Measurements from ENCODE around the gene ST6GALNAC4. TPM values are rescaled to one million over a fixed set of nuclear protein-coding genes. Genes with fewer than 3 reads are reported as not detected.
A peak's percentile ranks its signal among the peaks of the same experiment; 100 is the strongest.

ST6GALNAC4 gene
- total and polyA plus RNA-seq, 9 of the 15 experiments (the other 6 are each of a cell fraction or from before 2014, with no cell fraction given): 2.6 to 43.1 (median 15.4) TPM

DNA sequence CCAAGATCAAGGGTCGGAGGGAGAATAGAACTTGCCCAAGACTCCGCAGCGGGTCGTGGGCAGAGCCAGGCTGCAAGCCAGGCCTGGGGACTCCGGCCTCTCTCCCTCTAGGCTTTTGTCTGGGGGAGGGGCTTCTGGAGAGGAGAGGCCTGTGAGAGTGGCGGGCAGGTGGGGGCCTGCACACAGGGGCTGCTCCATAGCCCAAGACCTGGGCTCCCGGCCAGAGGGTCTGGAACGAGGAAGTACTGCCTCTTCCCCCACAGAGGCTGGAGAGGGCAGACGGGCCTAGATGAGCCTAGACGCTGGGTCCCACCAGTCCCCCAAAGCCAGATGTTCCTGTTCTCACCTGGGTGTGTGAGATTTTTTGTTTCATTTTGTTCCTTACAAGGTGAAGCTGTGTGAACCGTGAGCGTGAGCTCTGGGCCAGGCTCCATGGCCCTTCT, 12.3 kb downstream of the ST6GALNAC4 start:
- peaks cover 30 to 48% of the 10 kb centered on the region in 2 experiments for H3K4me1 ChIP-seq (replicated peaks in 1 of 2; ENCODE audit: control insufficient read depth in 2 of 2, insufficient read depth in 2 of 2, low read length in 2 of 2)
- H3K4me2 ChIP-seq (ENCODE audit: insufficient read depth, low read length): no peak overlapping the region
- POLR2A ChIA-PET: interaction anchor here (1.0 to 1.1 kb wide), 4 partner anchors 8 to 217 kb away, joined by 3 to 5 read pairs (median 3); partner anchors contain the start of gene ST6GALNAC4
- peaks cover 16% of the 10 kb centered on the region; the same call in 2 of the 3 replicates for H3K36me3 ChIP-seq (ENCODE audit: control insufficient read depth, insufficient read depth, low read length)
- H3K79me2 ChIP-seq (ENCODE audit: control insufficient read depth, insufficient read depth, low read length): no peaks in the 10 kb centered on the region
- H2AFZ ChIP-seq (ENCODE audit: low read depth, low read length): peak overlapping the region; percentile 70; the same call in 1 of the 2 replicates
- BruUV-seq (replicated peaks): no TSS peak
- CTCF ChIA-PET (ENCODE audit: low intra/inter-chr PET ratio): no interaction called here
- in situ Hi-C loops (cut with MboI): loop anchor here (25.0 kb wide), 1 partner anchor 967 kb away; no protein-coding TSS in a partner anchor
- no peaks in the 10 kb centered on the region for H3K27me3 ChIP-seq (ENCODE audit: control insufficient read depth in 2 of 2, insufficient read depth in 2 of 2, low read length in 2 of 2)
- no peak for FAIRE-seq
- H3K9me1 ChIP-seq (ENCODE audit: control insufficient read depth, insufficient read depth, low read length): no peaks in the 10 kb centered on the region
- peak in 1 of 4 experiments; percentile 33 for DNase-seq (ENCODE audit: extremely low read depth in 1 of 4, low spot score in 3 of 4)
- ATAC-seq: peak; percentile 7
- H3K27ac ChIP-seq (ENCODE audit: extremely low read depth, low read depth, low read length): peak overlapping the region; percentile 77
- no peaks in the 10 kb centered on the region for H3K9me3 ChIP-seq (replicated peaks; ENCODE audit: control insufficient read depth, insufficient read depth, low read depth, low read length)
- peak overlapping the region; percentile 52 to 72 for H3K9ac ChIP-seq (ENCODE audit: insufficient read depth in 1 of 2, low read depth in 2 of 2, low read length in 2 of 2)
- no peaks in the 10 kb centered on the region for H4K20me1 ChIP-seq (replicated peaks; ENCODE audit: control insufficient read depth, insufficient read depth, low read length)
- no peak overlapping the region for H3K4me3 ChIP-seq
- intact Hi-C loops (cut with micrococcal nuclease): no loop called here
- WGBS (ENCODE audit: insufficient coverage, low coverage, missing lambda C conversion rate): 59% methylated on average over 6 of the region's 12 CpGs
- 0 out of 2 replicates have a peak, but pooled peaks have one; percentile 20 for TF ChIP-seq ZNF766 (CRISPR knock-in tag; conservative IDR thresholded peaks at IDR 0.05)
- no peak for TF ChIP-seq TFAM (CRISPR knock-in tag; conservative IDR thresholded peaks at IDR 0.05)
- TF ChIP-seq SIN3A (IDR thresholded peaks at IDR 0.05; ENCODE audit: borderline replicate concordance in 2 of 2, control insufficient read depth in 1 of 2, low read depth in 2 of 2, low read length in 2 of 2): 0 out of 4 replicates have a peak, but pooled peaks of 1 of the 2 experiments have one; percentile 25
- TF ChIP-seq KLF1 (tag; IDR thresholded peaks at IDR 0.05): no peak
- TF ChIP-seq ZKSCAN3 (CRISPR knock-in tag; IDR thresholded peaks at IDR 0.05): no peak
- no peak for TF ChIP-seq ZNF589 (CRISPR knock-in tag; IDR thresholded peaks at IDR 0.05; ENCODE audit: low read depth)
- no peak for TF ChIP-seq ZNF253 (CRISPR knock-in tag; conservative IDR thresholded peaks at IDR 0.05)
- TF ChIP-seq, protein P1, sequence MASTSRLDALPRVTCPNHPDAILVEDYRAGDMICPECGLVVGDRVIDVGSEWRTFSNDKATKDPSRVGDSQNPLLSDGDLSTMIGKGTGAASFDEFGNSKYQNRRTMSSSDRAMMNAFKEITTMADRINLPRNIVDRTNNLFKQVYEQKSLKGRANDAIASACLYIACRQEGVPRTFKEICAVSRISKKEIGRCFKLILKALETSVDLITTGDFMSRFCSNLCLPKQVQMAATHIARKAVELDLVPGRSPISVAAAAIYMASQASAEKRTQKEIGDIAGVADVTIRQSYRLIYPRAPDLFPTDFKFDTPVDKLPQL (IDR thresholded peaks at IDR 0.05; ENCODE audit: extremely low read depth, insufficient read length): no peak
- TF ChIP-seq SMARCB1 (IDR thresholded peaks at IDR 0.05; ENCODE audit: insufficient read length, low read depth): no peak
- TF ChIP-seq C11orf30 (IDR thresholded peaks at IDR 0.05; ENCODE audit: low read depth): no peak
- TF ChIP-seq SFPQ (IDR thresholded peaks at IDR 0.05; ENCODE audit: low read depth, low read length): no peak
- TF ChIP-seq POLR2G (IDR thresholded peaks at IDR 0.05; ENCODE audit: low read depth, low read length): peak; percentile 55; the same call in 1 of the 2 replicates
- no peak for TF ChIP-seq MAFG (tag; conservative IDR thresholded peaks at IDR 0.05)
- no peak; a peak in 1 of 6 replicates for TF ChIP-seq ZBTB11 (CRISPR knock-in tag; IDR thresholded peaks at IDR 0.05)
- TF ChIP-seq, protein P2, sequence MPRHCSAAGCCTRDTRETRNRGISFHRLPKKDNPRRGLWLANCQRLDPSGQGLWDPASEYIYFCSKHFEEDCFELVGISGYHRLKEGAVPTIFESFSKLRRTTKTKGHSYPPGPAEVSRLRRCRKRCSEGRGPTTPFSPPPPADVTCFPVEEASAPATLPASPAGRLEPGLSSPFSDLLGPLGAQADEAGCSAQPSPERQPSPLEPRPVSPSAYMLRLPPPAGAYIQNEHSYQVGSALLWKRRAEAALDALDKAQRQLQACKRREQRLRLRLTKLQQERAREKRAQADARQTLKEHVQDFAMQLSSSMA (CRISPR knock-in tag; IDR thresholded peaks at IDR 0.05): no peak
